Measurements from ENCODE around the gene EPHX1. TPM values are rescaled to one million over a fixed set of nuclear protein-coding genes. Genes with fewer than 3 reads are reported as not detected.
A peak's percentile ranks its signal among the peaks of the same experiment; 100 is the strongest.
"Not testable (repeated sequence)": the region's sequence is repeated elsewhere in the genome, so short reads cannot be mapped to it uniquely, and the experiment has no call there.

Gene EPHX1
- polyA plus RNA-seq, 2 of the 4 experiments (the other 2 are of a cell fraction), result 150 to 252 TPM

DNA sequence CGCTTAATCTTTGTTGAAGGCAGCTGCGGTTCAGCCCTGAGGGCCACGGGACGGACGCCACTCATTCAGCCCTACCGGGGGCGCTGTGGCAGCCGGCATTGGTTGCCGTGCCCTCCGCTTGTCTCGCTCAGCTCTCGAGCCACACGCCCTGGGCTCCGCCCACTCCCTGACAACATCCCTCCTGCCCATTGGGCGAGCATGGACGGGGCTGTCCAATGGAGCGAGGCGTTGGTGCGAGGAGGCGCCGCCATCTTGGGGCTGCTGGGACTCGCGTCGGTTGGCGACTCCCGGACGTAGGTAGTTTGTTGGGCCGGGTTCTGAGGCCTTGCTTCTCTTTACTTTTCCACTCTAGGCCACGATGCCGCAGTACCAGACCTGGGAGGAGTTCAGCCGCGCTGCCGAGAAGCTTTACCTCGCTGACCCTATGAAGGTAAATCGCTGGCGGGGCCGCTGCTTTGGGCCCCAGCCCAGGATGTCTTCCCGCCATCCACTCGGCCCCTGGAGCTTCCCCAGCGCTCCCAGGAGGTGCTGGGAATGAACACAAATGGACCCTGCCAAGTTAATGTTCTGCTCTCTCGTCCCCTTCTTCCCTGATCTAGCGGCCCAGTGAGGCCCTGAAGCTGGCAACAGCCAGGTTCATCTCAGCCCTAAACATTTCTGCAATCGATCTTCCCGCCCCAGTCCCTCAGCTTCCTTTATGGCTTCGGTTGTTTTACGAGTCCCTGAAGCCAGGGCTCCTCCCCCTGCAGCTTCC lies 32.2 kb upstream of the EPHX1 start, which contains the start of gene SRP9 (continued):
- no peak for TF ChIP-seq RNF2 (IDR thresholded peaks at IDR 0.05; ENCODE audit: borderline replicate concordance, low read depth)

- POLR2A ChIA-PET, result interaction anchor here (0.7 to 3.1 kb wide), 21 partner anchors 8 to 304 kb away, joined by 3 to 58 read pairs (median 7); partner anchors contain the start of genes ENAH, EPHX1, H3-3A and PYCR2
- no peak for FAIRE-seq
- CTCF ChIA-PET, result interaction anchor here (0.6 to 20.2 kb wide), 35 partner anchors 8 to 317 kb away, joined by 3 to 429 read pairs (median 6); partner anchors contain the start of genes ENAH, EPHX1 and TMEM63A
- Histone ChIP-seq H3K27ac (peak overlapping the region; percentile 93 to 97), H3K4me3 (peak overlapping the region; percentile 85), H3K4me2 (peak overlapping the region; percentile 80), H3K9me3 (no peaks in the 10 kb centered on the region), H3K4me1 (peaks cover 46% of the 10 kb centered on the region)
- no peak for TF ChIP-seq REST (IDR thresholded peaks at IDR 0.05)
- no peak for TF ChIP-seq KDM1A (IDR thresholded peaks at IDR 0.05; ENCODE audit: low read depth)
- TF ChIP-seq HDAC2 (IDR thresholded peaks at IDR 0.05), result no peak
- TF ChIP-seq TFCP2L1 (CRISPR knock-in tag; IDR thresholded peaks at IDR 0.05), result no peak
- no peak for TF ChIP-seq HMGXB4 (CRISPR knock-in tag; IDR thresholded peaks at IDR 0.05; ENCODE audit: borderline replicate concordance)
- TF ChIP-seq TP53 (CRISPR knock-in tag; IDR thresholded peaks at IDR 0.05), result no peak
- no peak for TF ChIP-seq POLR2A (IDR thresholded peaks at IDR 0.05; ENCODE audit: low read length)
- no peak for TF ChIP-seq ELK1 (IDR thresholded peaks at IDR 0.05; ENCODE audit: low read depth, low read length)
- no peak for TF ChIP-seq FOXS1 (CRISPR knock-in tag; IDR thresholded peaks at IDR 0.05)
- TF ChIP-seq ESRRA (IDR thresholded peaks at IDR 0.05; ENCODE audit: borderline replicate concordance, low read length), result no peak
- TF ChIP-seq, protein P1, sequence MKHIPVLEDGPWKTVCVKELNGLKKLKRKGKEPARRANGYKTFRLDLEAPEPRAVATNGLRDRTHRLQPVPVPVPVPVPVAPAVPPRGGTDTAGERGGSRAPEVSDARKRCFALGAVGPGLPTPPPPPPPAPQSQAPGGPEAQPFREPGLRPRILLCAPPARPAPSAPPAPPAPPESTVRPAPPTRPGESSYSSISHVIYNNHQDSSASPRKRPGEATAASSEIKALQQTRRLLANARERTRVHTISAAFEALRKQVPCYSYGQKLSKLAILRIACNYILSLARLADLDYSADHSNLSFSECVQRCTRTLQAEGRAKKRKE (CRISPR knock-in tag; IDR thresholded peaks at IDR 0.05; ENCODE audit: low read depth), result no peak
- no peak for TF ChIP-seq HEYL (CRISPR knock-in tag; IDR thresholded peaks at IDR 0.05)
- no peak for TF ChIP-seq CBX2 (IDR thresholded peaks at IDR 0.05; ENCODE audit: borderline replicate concordance, low read depth)
- no peak for TF ChIP-seq ZC3H11A (IDR thresholded peaks at IDR 0.05)
- no peak for TF ChIP-seq MAFK (IDR thresholded peaks at IDR 0.05; ENCODE audit: partially characterized antibody)
- no peak for TF ChIP-seq HOXB5 (CRISPR knock-in tag; IDR thresholded peaks at IDR 0.05)
- no peak for DNase-seq (ENCODE audit: low read depth in 1 of 2, low spot score in 1 of 2)
- no peak for ATAC-seq
- WGBS (ENCODE audit: missing lambda C conversion rate), result 1% methylated on average over 3 of the region's 3 CpGs
Observed at GRCh38 chr1:225778337-225778669, 31.6 kb upstream of the EPHX1 start.

DNA sequence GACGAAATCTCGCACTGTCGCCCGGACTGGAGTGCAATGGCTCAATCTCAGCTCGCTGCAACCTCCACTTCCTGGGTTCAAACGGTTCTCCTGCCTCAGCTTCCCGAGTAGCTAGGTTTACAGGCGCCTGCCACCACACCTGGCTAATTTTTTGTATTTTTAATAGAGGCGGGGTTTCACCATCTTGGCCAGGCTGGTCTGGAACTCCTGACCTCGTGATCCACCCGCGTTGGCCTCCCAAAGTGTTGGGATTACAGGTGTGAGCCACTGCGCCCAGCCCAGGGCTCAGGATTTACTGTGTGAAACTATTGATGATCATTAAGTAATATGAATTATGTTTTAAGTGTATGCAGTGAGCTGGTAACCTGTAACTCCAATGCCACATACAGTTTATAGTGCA lies 30.8 kb upstream of the EPHX1 start:
- DNase-seq (ENCODE audit: low read depth in 1 of 2, low spot score in 1 of 2); H3K9me3 ChIP-seq; FAIRE-seq; ATAC-seq: not testable (repeated sequence)
- WGBS (ENCODE audit: missing lambda C conversion rate), result 43% methylated on average over 13 of the region's 13 CpGs
- Histone ChIP-seq H3K27ac (peak overlapping the region; percentile 93 to 97; a peak in 4 of 6 replicates), H3K4me1 (peaks cover 40% of the 10 kb centered on the region), H3K4me3 (peak overlapping the region; percentile 85), H3K4me2 (peak overlapping the region; percentile 80)
- CTCF ChIA-PET, result interaction anchor here (0.6 to 20.2 kb wide), 12 partner anchors 13 to 318 kb away, joined by 3 to 429 read pairs (median 5); partner anchors contain the start of genes EPHX1 and TMEM63A
- POLR2A ChIA-PET, result interaction anchor here (0.5 to 3.1 kb wide), 5 partner anchors 12 to 130 kb away, joined by 3 to 58 read pairs (median 4); partner anchors contain the start of gene EPHX1

All from A549 (cell line).